Measurements from ENCODE around the gene YIPF3. TPM values are rescaled to one million over a fixed set of nuclear protein-coding genes. Genes with fewer than 3 reads are reported as not detected.

YIPF3 gene
- total and polyA plus RNA-seq, 2 experiments from 2014 or later: 166 to 198 TPM

- 47% methylated on average over 3 of the region's 3 CpGs for WGBS (ENCODE audit: low lambda C conversion rate, missing lambda C conversion rate)
- DNase-seq (ENCODE audit: low spot score): no peak
- peaks cover 2% of the 10 kb centered on the region for H4K20me1 ChIP-seq (ENCODE audit: insufficient read depth, poor library complexity, severe bottlenecking)
- peaks cover 22% of the 10 kb centered on the region for H3K4me1 ChIP-seq (ENCODE audit: insufficient read depth)
- H3K79me2 ChIP-seq: peaks cover 54% of the 10 kb centered on the region
- peak overlapping the region; percentile 75 for H3K4me3 ChIP-seq
- H3K27me3 ChIP-seq: no peaks in the 10 kb centered on the region
- peak overlapping the region; percentile 91 for H3K27ac ChIP-seq
- H3K9me3 ChIP-seq (ENCODE audit: low read depth): no peaks in the 10 kb centered on the region
- H2AFZ ChIP-seq: peak overlapping the region; percentile 84
- H3K36me3 ChIP-seq (replicated peaks; ENCODE audit: insufficient read depth, low read depth): no peaks in the 10 kb centered on the region
- H3K9me2 ChIP-seq (replicated peaks; ENCODE audit: insufficient read depth): no peaks in the 10 kb centered on the region
- no peak for TF ChIP-seq EZH2 (IDR thresholded peaks at IDR 0.05; ENCODE audit: borderline replicate concordance)
- TF ChIP-seq CTCF (IDR thresholded peaks at IDR 0.05; ENCODE audit: poor library complexity): no peak
- TF ChIP-seq EZH2phosphoT487 (IDR thresholded peaks at IDR 0.05; ENCODE audit: low read depth, severe bottlenecking, unreplicated experiment): no peak
- peak overlapping the region; percentile 93 for H3K4me2 ChIP-seq
These were observed 38.7 kb downstream of the YIPF3 start for GRCh38 chr6:43478008-43478372.

- Histone ChIP-seq H3K9me2 (replicated peaks; ENCODE audit: insufficient read depth) (no peaks in the 10 kb centered on the region), H3K27me3 (no peaks in the 10 kb centered on the region), H3K4me3 (peak within 1 kb of the TSS; percentile 75), H3K79me2 (peaks cover 48% of the 10 kb centered on the region), H3K4me2 (peak within 1 kb of the TSS; percentile 93), H3K27ac (peak within 1 kb of the TSS; percentile 91), H3K9me3 (ENCODE audit: low read depth) (no peaks in the 10 kb centered on the region), H4K20me1 (ENCODE audit: insufficient read depth, poor library complexity, severe bottlenecking) (peaks cover 2% of the 10 kb centered on the region), H3K4me1 (ENCODE audit: insufficient read depth) (peaks cover 22% of the 10 kb centered on the region), H2AFZ (peak within 1 kb of the TSS; percentile 91), H3K36me3 (replicated peaks; ENCODE audit: insufficient read depth, low read depth) (no peaks in the 10 kb centered on the region)
- WGBS (ENCODE audit: low lambda C conversion rate, missing lambda C conversion rate): 2% methylated on average over 28 of the region's 34 CpGs
- TF ChIP-seq CTCF (IDR thresholded peaks at IDR 0.05; ENCODE audit: poor library complexity) (no peak), EZH2phosphoT487 (IDR thresholded peaks at IDR 0.05; ENCODE audit: low read depth, severe bottlenecking, unreplicated experiment) (no peak), EZH2 (IDR thresholded peaks at IDR 0.05; ENCODE audit: borderline replicate concordance) (no peak)
- peak; percentile 96 for DNase-seq (ENCODE audit: low spot score)
These were observed 39.3 kb downstream of the YIPF3 start, which contains the start of gene TJAP1 for GRCh38 chr6:43477235-43478007. Gene TJAP1 (plus strand): TSS chr6:43477570. CDS start chr6:43499002, 21,432 bp downstream.

- Histone ChIP-seq H4K20me1 (ENCODE audit: insufficient read depth, poor library complexity, severe bottlenecking) (peaks cover 2% of the 10 kb centered on the region), H3K4me3 (no peak overlapping the region), H3K9me3 (ENCODE audit: low read depth) (no peaks in the 10 kb centered on the region), H3K27me3 (no peaks in the 10 kb centered on the region), H3K4me1 (ENCODE audit: insufficient read depth) (peaks cover 22% of the 10 kb centered on the region), H3K4me2 (peak overlapping the region; percentile 93), H3K79me2 (peaks cover 41% of the 10 kb centered on the region), H2AFZ (peak overlapping the region; percentile 91), H3K36me3 (replicated peaks; ENCODE audit: insufficient read depth, low read depth) (no peaks in the 10 kb centered on the region), H3K27ac (peak overlapping the region; percentile 58), H3K9me2 (replicated peaks; ENCODE audit: insufficient read depth) (no peaks in the 10 kb centered on the region)
- DNase-seq (ENCODE audit: low spot score): no peak
- WGBS (ENCODE audit: low lambda C conversion rate, missing lambda C conversion rate): 31% methylated on average over 2 of the region's 2 CpGs
- no peak for TF ChIP-seq EZH2phosphoT487 (IDR thresholded peaks at IDR 0.05; ENCODE audit: low read depth, severe bottlenecking, unreplicated experiment)
- no peak for TF ChIP-seq EZH2 (IDR thresholded peaks at IDR 0.05; ENCODE audit: borderline replicate concordance)
- no peak for TF ChIP-seq CTCF (IDR thresholded peaks at IDR 0.05; ENCODE audit: poor library complexity)
These were observed 40.0 kb downstream of the YIPF3 start for GRCh38 chr6:43476746-43477145.

Data from hepatocyte (in vitro differentiated cells).